NCI-H2196 treated with DMSO at 0.1 percent for 48 hours (cell line): ENCODE results near the gene SPPL2C.
A peak's percentile ranks its signal among the peaks of the same experiment; 100 is the strongest.
"Not testable (repeated sequence)": the region's sequence is repeated elsewhere in the genome, so short reads cannot be mapped to it uniquely, and the experiment has no call there.

Experiments used
- DNase-seq: peaks from one replicate; lab custom pipeline; 2025; ENCODE audit not compliant: unreplicated experiment; lab: John Stamatoyannopoulos, UW

SPPL2C gene

DNA sequence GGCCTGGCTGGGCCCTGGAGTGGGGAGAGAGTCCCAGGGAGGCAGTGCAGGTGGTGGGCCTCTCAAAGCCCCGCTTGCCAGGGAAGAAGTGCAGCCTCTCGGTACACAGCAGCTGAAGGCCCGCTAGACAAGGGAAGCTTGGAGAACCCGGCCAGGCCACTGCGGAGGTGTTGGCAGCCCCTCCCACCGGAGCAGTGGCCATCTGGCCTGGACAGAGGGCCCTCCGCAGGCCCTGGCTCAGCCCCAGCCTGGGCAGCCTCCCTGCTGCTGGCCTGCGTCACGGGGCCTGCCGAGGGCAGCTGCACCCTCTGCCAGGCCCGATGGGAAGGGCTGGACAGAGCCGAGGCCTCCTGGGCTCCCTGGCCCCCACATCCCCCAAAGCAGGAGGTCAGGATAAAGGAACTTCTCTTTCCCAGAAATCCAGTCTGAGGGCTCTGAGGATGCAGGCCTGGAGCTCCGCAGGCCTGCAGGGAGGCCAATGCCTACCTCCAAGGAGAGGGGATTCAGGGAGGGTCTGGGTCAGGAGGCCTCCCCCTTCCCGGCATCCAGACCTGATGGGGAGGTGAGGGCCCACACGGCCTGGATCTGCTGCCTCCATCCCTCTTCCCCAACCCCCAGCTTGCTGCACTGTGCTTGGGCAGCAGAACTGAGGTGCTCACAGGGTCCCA lies 4.3 kb downstream of the SPPL2C start:
- no peak for DNase-seq

DNA sequence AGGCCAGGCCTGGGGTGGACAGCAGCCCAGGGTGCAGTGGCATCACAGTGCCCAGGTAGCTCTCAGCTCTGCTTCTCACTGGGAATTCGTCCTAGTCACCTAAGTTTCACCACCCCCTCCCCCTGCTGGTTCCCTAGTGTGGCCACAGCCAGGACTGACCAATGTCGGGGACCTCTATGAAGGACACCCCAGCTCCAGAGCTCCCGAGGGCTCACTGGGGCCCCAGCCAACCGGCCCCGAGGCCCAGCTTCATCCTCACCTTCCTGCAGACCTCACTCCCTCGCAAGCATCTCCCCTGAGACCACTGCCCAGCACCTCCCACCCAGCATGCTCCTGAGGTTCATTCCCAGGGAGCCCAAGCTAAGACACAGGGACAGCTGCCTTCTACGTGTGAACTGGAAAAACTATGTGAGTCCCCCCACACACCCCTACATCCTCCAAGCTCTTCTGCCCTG lies 4.9 kb downstream of the SPPL2C start:
- no peak for DNase-seq

DNA sequence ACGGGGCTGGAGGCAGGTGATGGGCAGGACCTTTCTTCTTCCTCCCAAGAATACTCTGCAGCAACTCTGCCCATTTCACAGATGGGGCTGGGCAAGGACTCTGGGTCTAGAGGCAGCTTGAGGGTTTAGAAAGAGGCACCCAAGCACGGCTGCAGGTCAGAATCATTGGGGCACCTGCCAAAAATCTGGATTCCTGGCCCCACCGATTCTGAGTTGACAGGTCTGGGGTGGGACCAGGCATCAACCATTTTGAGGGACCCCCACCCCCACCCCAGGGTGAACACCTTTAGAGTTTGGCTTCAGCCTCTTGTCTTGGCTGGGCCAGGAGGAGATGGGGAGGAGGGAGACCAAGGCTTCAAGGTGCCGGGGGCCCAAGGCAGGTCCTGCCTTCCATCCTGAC lies 5.3 kb downstream of the SPPL2C start:
- DNase-seq: no peak

DNA sequence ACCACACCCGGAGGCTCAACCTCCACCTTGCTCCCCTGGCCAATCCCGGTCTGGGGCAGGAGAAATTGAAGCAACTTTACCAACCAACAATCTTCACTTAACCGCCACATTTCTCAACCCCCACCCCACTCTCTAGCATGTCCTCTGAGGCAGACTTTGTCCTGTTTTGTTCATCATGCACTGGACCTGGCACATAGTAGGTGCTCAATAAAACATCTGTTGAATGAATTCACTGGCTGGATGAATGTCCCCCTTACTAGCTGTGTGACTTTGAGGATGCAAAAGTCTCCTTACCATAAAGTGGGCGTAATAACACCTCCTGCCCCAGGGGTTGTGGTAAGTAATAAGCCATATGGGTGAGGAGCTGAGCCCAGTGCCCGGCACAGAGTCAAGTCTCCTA lies 5.8 kb downstream of the SPPL2C start:
- DNase-seq: no peak

DNA sequence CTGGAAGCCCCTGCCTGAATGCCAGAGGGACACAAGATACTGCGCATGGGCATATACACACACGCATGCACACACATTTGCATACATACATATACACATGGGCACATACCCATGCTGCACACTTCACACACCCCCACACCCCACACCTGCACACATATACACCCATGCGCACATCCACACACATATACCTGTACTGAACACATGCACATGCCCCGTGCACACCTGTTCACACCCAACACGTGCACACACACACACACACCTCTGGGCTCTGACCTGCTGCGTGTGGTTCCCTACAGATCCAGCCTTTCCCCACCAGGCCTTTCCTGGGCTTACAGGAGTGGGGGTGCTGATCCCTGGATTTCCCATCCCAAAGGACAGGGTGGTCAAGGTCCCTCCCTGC lies 6.3 kb downstream of the SPPL2C start:
- no peak for DNase-seq

DNA sequence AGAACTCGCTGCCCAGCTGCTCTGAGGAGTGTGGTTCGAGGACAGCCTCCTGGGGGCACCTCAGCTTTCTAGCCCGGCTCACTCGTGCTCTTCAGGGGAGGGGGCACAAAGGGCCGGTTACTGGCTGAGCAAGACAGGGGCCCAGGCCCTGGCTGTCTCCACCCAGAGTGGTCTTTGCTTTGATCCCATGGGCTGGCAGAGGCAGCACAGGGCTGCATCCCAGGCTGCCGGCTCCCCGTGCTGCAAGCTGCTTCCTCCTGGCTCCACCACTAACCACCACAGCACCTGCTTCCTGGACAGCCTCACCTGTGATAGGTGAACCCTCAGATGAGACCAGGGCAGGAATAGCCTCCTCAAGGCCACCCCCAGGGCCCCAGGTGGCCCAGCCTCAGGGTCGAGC lies 6.8 kb downstream of the SPPL2C start:
- peak; percentile 23 for DNase-seq

DNA sequence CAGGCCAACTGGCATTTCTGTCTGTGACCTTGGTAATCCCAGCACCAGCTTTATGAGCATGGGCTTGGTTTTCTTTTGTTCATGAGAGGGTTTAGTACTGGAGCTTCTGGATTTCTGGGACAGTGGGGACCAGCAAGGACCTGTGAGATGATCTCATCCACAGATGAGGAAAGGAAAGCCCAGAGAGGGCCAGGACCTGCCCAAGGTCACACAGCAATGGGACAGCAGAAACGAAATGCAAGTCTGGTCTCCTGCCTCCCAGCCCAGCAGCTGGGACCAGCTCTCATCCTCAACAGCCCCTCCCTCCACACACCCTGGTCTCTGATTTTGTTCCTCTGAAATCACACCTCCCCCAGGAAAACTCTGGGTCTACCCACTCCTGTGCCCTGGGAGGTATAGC lies 7.2 kb downstream of the SPPL2C start:
- no peak for DNase-seq

DNA sequence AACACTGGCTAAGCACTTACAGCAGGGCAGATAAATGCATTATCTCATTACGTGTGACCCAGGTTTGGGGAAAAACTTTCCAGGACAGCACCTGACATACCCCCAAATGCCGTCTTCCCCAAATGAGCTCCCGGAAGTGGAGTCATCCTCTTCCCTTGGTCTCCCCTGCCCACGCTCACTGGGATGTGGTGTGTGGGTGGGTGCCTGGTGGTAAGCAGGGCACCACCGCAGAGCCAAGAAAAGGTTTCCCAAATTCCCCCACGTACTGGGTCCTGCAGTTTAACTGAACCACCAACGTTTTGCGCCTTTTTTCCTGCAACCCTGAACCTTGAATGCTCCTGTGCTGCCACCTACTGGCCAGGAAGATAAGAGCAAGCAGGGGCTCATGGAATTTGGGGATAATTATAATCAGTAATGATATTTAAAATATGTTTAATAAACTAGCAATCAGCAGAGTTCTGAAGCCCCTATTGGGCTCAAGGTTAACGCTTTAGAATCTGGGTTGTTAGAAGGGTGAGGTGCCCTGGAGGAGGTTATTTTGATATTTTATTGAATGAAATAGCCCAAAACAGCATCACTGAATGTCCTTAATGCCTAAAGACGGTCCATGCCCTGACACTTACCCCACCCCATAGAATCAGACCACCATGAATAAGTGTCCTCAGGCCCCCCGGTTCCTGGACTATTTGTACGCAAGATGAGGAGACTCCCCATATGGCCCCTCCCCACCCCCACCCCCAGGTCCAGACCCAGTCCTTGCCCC lies 8.0 kb downstream of the SPPL2C start:
- DNase-seq: peak; percentile 39

DNA sequence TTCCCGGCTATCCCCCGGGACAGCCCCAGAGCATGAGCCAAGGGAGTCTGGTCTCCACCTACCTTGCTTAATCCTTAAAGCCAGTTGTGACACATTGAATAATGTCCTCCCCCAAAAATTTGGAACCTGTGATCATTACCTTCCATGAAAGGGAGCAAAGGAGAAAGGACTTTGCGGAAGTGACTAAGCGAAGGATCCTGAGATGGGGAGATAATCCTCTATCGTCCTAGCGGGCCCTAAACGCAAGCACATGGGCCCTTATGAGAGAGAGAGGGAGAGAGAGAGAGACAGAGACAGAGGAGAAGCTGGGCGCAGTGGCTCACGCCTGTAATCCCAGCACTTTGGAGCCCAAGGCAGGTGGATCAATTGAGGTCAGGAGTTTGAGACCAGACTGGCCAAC lies 9.5 kb downstream of the SPPL2C start:
- DNase-seq: no peak

DNA sequence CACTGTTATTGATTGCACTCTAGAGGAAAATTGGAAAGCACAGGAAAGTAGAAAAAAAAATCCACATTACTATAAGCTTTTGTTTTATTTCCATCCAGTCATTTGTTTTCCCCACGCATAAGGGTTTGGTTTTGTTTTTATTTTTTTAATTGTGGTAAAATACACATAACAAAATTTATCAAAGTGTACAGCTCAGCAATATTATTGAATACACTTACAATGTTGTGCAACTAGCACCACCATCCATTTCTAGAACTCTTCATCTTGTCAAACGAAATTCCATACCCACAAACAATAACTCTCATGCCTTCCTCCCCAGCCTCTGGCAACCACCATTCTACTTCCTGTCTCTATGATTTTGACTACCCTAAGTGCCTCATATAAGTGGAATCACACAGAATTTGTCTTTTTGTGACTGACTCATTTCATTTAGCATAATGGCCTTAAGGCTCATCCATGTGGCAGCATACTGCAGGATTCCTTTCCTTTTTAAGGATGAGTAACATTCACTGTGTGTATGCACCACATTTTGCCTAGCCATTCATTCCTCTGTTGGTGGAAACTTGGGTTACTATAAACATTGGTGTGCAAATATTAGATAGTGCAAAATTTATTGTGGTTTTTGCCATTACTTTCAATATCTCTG lies 11.1 kb downstream of the SPPL2C start:
- DNase-seq: no peak

DNA sequence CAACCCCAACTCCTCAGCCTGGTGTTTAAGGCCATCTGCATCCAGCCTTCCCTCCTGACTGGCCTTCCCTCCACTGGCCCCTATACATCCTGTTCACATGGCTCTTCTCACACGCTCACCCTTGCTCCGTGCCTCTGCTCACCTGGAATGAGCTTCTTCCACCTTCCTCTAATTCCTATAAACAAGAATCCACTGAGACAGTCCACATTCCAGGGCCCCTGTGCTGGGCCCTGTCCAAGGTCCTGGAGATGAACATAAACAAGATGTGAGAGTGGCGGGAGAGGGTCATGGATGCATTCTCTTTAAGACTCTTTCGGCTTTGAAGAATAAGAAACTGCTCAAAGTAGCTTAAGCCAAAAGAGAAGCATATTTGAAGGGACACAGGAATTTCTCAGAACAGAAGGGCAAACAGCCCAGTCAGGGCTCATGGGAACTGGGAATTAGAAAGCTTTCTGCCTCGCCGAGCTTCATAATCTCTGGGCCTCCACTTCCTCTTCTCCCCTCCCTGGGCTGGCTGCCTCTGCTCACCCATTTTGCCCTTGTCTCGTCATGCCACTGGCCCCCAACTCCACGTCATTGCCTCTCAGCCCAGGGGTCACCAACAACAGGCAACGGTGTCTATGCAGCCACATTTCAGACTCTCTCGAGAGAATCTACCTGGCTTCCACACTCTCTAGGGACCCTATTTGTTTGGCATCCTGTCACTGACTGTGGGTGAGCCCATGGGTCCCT lies 13.5 kb downstream of the SPPL2C start:
- DNase-seq: no peak

DNA sequence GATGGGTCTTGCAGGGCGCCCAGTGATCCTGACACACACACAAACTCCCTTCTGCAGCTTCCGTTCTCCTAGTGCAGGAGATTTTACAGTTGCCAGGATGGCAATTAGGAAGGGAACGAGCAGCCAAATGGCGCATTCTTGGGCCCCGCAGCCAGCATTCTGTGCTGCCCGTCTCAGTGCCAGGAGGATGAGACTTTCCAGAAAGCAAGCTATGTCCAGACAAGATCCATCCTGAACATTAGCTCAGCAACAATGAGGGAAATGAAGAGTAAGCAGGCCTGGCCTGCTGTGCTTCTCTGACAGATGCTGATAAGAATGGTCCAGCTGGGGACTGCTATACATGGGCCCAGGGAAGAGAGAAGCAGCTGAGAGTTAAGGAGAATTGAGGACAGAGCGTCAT lies 16.5 kb downstream of the SPPL2C start:
- DNase-seq: no peak

DNA sequence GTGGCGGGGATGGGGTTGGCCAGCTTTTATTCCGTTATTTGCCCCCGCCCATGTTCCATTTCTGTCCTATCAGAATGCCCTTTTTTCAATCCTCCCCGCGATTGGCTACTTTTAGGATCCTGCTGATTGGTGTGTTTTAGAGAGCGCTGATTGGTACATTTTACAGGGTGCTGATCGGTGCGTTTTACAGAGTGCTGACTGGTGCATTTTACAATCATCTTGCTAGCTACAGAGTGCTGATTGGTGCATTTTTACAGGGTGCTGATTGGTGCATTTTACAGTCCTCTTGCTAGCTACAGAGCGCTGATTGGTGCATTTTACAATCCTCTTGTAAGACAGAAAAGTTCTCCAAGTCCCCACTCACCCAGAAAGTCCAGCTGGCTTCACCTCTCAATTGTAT lies 17.4 kb downstream of the SPPL2C start:
- not testable (repeated sequence) for DNase-seq

DNA sequence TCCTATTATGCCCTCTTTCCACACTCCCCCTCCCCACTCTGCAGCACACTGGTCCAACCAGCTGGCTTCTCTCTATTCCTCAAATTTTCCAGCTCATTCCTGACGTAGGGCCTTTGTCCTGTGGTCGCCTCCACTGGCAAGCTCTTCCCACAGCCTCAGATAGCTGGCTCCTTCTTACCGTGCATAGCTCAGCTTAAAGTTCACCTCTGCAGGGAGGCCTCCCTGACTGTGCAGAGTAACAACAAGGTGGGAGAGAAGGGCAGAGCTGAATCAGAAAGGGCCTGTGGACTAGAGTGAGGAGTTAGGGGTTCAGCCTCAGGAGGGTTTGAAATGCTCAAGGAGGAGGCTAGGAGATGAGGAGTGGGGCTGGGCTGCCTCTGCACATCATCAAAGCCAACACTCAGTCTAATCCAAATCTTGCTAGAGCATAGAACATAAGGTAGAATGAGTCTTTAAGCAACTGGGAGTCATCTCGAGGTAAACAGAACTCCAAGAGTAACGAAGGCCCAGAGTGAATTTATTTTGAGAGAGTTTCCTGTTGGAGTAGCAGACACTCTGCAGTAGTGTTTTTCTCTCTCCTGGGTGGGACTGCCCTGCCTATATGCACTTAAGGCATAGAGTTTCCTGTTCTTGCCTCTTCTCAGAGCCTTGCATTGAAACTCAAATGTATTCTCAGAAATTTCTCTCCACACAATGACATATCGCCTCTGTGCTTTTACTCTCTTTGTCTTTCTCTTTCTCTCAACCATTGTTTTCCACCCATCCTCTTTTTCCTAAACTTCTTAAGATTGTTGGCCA lies 19.4 kb downstream of the SPPL2C start:
- DNase-seq: no peak

DNA sequence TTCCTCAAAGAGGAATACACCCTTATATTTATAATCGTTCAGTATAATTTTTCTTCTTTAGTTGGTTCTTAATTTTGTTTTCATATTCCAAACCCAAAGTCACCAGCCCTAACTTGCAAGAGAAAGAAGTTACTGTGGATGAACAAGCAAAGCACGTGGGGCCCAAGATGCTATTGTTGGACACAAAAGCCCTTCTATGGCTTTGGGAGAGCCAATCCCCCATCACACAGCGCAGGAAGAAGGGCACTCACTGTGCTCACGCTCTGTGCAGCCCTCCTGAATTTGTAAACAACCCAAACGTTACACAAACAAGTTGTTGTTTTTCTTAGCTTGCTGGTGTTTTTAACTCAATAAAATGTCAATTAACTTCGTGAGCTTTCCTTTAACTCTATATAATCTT lies 22.5 kb downstream of the SPPL2C start:
- no peak for DNase-seq

DNA sequence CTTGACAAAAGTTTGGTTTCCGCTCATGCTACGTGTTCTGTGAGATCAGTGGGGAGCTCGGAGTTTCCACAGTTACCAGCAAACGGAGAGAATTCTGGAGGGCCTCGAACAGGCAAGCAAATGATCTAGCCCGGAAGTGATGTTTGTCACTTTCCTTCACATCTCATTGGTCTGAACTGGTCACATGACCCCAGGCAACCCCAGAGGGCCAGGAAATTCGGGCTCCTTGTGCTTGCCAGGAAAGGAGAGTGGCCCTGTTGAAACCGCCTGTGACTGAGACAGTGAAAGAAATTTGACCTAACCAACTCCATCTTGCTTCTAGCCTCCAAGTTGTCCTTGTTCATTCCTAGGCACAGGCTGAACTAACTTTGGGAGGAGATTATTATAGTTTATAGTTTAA lies 23.0 kb downstream of the SPPL2C start:
- no peak for DNase-seq

DNA sequence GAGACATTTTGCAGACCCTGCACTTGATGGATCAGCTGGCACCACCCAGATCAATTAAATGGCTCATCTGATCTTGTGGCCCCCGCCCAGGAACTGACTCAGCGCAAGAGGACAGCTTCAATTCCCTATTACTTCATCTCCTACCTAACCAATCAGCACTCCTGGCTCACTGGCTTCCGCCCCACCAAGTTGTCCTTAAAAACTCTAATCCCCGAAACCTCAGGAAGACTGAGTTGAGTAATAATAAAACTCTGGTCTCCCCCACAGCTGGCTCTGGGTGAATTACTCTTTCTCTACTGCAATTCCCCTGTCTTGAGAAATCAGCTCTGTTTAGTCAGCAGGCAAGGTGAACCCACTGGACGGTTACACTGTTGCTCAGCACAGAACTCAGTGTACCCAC lies 23.6 kb downstream of the SPPL2C start:
- no peak for DNase-seq

DNA sequence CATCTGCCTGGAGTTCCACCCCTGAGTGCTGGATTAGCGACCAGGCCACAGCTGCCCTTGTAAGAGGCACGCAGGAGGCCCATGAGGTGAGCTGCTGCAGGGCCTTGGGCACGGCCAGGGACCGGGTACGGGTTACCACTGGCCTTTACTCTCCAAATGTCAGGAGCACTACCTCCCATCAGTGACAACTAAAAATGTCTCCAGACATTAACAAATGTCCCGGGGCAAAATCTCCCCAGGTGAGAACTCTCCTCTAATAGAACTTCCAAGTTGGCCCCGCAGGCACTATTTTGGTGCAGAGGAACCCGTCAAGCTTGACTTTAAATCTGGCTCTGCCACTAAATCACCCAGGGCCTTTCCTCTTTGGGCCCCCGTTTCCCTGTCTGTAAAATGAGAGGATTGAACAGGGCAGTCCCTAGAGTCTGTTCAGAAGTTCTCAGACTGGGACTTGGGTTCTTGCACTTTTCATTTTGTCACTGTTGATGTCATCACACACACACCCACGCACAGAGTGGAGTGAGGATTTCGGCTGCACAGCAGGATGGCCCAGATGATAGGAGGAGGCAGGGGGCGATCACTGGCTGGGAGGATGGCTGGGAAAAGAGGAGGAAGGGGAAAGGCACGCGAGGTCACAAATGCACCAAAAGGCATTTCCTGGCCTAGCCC lies 25.1 kb downstream of the SPPL2C start:
- no peak for DNase-seq

DNA sequence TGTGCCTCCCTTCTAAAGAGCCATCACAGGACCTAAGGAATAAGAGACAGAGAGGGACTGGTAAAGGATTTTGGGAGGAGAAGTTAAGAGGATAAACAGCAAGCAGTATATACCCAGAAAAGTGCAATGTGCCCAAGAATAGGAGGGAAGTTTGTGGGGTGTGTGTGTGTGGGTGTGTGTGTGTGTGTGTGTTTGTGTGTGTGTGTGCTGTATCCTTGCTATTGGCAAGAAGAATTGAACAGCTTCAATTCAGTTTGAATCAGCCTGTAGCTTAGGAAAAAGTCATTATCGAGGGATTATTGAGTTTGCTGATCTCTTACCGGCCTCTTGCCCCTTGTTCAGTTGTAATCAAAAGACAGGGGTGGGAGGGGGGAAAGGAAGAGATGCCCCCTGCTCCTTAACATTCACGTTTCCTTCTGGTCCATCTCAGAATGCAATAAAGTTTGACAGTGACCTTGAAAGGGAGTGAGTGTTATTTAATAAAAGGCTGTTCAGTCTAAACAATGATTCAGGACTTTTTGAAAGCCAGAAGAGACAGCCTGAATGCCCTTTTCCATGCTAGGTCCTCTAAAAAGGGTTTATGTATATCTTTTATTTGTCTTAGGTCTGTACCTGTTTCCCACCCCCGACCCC lies 25.8 kb downstream of the SPPL2C start:
- DNase-seq: no peak

DNA sequence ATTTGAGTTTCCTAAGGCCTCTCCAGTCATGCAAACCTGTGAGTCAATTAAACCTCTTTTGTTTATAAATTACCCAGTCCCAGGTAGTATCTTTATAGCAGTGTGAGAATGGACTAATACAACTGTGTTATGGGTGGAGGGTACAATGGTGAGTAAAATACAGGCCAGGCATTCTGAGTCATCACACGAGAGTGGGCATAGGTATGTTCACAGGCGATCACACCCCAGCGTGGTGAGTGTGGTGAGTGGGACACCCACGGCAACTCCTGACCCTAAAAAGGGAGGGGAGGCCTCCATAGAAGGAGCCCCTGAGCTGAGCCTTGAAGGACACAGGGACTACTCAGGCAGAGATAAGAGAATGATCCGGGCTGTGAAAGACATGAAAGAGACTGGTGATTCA lies 27.0 kb downstream of the SPPL2C start:
- DNase-seq: no peak
